ENCODE results near the gene CLEC6A.
"Not testable (repeated sequence)": the region's sequence is repeated elsewhere in the genome, so short reads cannot be mapped to it uniquely, and the experiment has no call there.

The CLEC6A gene

GRCh38 chr12:8496074-8496473 lies 40.3 kb downstream of the CLEC6A start:
- DNase-seq: not testable (repeated sequence)

GRCh38 chr12:8499616-8500015 lies 43.9 kb downstream of the CLEC6A start:
- DNase-seq: no peak

DNA sequence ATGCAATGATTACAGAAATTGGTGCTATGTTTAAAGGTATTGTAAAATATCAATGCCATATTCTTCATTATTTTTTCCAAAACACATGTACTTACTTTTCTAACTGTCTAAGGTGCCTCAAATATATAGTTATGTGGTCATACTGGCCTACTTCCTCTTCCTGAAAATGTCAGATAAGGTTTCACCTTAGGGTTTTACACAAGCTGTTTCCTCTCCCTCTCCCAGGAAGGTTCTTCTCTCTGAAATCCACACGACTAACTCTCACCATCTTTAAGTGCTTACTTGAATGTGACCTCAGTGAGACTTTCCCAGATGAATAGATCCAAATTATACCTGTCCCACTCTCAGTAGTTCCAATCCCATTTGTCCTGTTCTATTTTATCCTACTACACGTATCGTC lies 46.0 kb downstream of the CLEC6A start:
- no peak for DNase-seq

DNA sequence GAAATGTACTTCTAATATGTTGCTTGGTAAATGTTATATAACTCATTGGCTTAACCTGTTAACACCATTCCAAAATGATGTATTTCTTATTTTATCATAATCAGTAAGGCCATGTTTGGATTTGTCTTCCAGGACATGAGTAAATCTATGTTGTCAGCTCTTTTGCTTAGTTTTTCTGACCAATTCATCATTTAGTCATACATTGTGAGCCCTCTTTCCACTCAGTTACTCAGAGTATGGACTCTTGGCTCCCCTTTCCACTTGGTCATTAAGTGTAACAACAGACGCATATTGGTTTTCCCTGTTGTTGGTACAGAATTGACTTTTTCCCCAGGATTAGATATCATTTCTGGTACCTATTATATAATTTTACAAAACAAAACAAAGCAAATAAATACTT lies 48.6 kb downstream of the CLEC6A start:
- no peak for DNase-seq

GRCh38 chr12:8507596-8507995 lies 51.8 kb downstream of the CLEC6A start:
- no peak for DNase-seq

DNA sequence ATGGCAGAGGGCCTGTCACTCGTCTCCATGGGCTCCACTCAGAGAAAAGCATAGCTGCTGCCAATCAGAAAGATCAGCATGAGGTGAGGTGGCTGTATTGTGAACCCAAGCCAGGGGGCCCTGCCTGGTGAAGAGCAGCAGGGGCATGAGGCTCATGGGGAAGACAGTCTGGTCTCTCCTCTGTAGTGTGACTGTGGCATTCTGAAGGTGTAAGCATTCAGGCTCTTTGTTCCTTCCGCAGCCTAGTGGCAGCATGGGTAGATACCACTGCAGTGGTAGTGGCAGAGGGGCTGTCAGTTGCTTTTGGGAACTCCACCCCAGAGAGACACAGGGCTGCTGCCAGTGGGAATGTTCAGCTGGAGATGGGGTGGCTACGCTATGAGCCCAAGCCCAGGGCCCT lies 52.5 kb downstream of the CLEC6A start:
- DNase-seq: no peak

DNA sequence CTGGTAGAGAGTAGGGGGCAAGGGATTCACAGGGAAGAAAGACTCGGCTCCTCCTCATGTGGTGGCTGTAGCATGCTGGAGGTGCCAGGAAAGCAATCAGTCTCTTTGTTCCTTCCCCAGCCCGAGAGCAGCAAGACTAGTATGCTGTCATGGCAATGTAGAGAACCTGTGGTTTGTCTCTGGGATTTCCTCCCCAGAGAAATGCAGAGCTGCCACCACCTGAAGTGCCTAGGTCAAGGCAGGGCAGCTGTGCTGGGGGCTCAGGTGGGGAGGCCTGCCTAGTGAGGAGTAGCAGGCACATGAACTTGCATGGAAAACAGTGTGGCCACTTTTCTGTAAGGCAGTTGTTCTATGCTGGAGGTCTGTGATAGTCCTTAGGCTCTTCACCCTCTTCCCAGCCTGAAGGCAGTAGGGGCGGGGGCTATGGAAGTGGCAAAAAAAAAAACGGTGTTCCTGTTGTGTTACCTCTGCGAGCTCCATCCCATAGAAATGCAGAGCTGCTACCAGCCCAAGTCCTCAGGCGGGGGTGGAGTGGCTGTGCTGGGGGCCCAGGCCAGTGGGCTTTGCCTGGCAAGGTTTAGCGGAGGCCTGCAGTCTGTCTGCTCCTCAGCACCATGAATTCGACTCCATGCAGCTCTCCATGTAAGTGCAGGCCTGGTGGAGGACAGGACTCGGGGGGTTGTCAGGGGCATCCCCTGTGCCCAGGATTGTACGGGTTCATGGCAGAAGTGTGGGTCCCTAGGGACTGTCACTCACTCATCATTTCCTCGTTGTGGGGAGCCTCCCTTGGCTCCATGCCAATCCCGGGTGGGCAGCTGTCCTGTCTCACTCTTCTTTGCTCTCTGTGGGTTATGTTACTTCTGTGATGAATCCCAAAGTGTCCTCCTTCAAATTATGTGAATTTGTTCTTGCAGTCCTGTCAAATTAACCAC lies 53.4 kb downstream of the CLEC6A start:
- no peak for DNase-seq

- DNase-seq: no peak
Measured at GRCh38 chr12:8513256-8513655, 57.5 kb downstream of the CLEC6A start, which contains the start of gene CLEC4D. Gene CLEC4D, plus strand, starts transcription at chr12:8513503. Its CDS starts 230 bp downstream, at chr12:8513733.

- DNase-seq: no peak
Measured at GRCh38 chr12:8517971-8518370, 62.2 kb downstream of the CLEC6A start.

DNA sequence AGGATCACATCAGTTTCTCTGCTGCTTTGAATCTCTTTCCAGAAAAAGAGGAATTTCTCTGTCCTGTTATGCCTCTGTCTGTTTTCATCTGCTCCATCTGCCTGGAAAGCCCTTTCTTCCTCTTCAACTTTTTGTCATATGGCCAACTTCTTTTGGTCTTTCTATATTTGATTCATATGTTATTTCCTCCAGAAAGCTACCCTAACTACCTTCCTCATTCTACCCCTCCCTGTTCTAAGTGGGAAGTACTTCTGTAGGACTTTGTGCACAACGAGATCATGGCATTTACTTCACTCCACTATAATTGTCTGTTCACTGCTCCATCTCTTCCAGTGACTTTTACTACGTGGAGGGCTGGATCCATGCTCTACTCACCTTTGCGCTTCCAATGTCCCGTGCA lies 63.4 kb downstream of the CLEC6A start:
- no peak for DNase-seq

GRCh38 chr12:8527250-8528130 lies 71.7 kb downstream of the CLEC6A start:
- no peak for DNase-seq
